ENCODE measurements around the gene CYTH4.
A peak's percentile ranks its signal among the peaks of the same experiment; 100 is the strongest.
"Not testable (repeated sequence)": the region's sequence is repeated elsewhere in the genome, so short reads cannot be mapped to it uniquely, and the experiment has no call there.

CYTH4 gene

GRCh38 chr22:37312549-37313183 lies 30.4 kb downstream of the CYTH4 start:
- no peak for DNase-seq

- DNase-seq, result no peak
Observed at GRCh38 chr22:37313376-37314314, 31.3 kb downstream of the CYTH4 start.

- no peak for DNase-seq
Observed at GRCh38 chr22:37314315-37315074, 32.2 kb downstream of the CYTH4 start.

GRCh38 chr22:37316405-37316804 lies 34.1 kb downstream of the CYTH4 start:
- DNase-seq, result no peak

- peak; percentile 71 for DNase-seq
Observed at GRCh38 chr22:37316875-37317371, 34.6 kb downstream of the CYTH4 start.

- DNase-seq, result no peak
Observed at GRCh38 chr22:37317698-37318210, 35.4 kb downstream of the CYTH4 start.

GRCh38 chr22:37318364-37319109 lies 36.2 kb downstream of the CYTH4 start:
- no peak for DNase-seq

GRCh38 chr22:37319469-37319868 lies 37.2 kb downstream of the CYTH4 start:
- no peak for DNase-seq

- DNase-seq, result no peak
Observed at GRCh38 chr22:37320726-37321677, 38.7 kb downstream of the CYTH4 start.

- no peak for DNase-seq
Observed at GRCh38 chr22:37324340-37325038, 42.2 kb downstream of the CYTH4 start.

- no peak for DNase-seq
Observed at GRCh38 chr22:37325039-37325395, 42.7 kb downstream of the CYTH4 start.

GRCh38 chr22:37326726-37327125 lies 44.4 kb downstream of the CYTH4 start:
- no peak for DNase-seq

- DNase-seq, result no peak
Observed at GRCh38 chr22:37328017-37328416, 45.7 kb downstream of the CYTH4 start.

GRCh38 chr22:37328538-37329237 lies 46.4 kb downstream of the CYTH4 start:
- DNase-seq, result not testable (repeated sequence)

GRCh38 chr22:37329238-37330140 lies 47.2 kb downstream of the CYTH4 start:
- DNase-seq, result no peak

- no peak for DNase-seq
Observed at GRCh38 chr22:37330200-37331033, 48.1 kb downstream of the CYTH4 start.

- no peak for DNase-seq
Observed at GRCh38 chr22:37331034-37331428, 48.7 kb downstream of the CYTH4 start.
